Activated naive CD8-positive, alpha-beta T cell treated with anti-CD3 and anti-CD28 coated beads, Interleukin-2, amount 50 U/mL, for 24 hours (primary cell): ENCODE measurements around the gene PCDH18.
"Not testable (repeated sequence)": the region's sequence is repeated elsewhere in the genome, so short reads cannot be mapped to it uniquely, and the experiment has no call there.

Experiments used
- ATAC-seq: fragments of 150-1000 bp; cut with Tn5 transposase; one replicate; pipeline ENCODE4 v1.10.0; 2021
- DNase-seq: peaks from one replicate; pipeline ENCODE4 v3.0.0; 2021
- H3K27ac Mint-ChIP-seq: one replicate; pipeline ENCODE4 v1.8.0; 2021; ENCODE audit warnings: mild to moderate bottlenecking, mixed read lengths
- H3K27me3 Mint-ChIP-seq: one replicate; pipeline ENCODE4 v1.8.0; 2021; ENCODE audit warnings: mixed read lengths
- H3K36me3 Mint-ChIP-seq: one replicate; pipeline ENCODE4 v1.8.0; 2021; ENCODE audit warnings: low read depth, mixed read lengths
- H3K4me1 Mint-ChIP-seq: one replicate; pipeline ENCODE4 v1.8.0; 2021; ENCODE audit warnings: mixed read lengths
- H3K4me3 Mint-ChIP-seq: one replicate; pipeline ENCODE4 v1.8.0; 2021; ENCODE audit warnings: mild to moderate bottlenecking, moderate library complexity, mixed read lengths
- H3K9me3 Mint-ChIP-seq: one replicate; pipeline ENCODE4 v1.8.0; 2021; ENCODE audit warnings: mixed read lengths

The PCDH18 gene

GRCh38 chr4:137536789-137537561, 4.7 kb upstream of the PCDH18 start:
- no peak overlapping the region for H3K27ac Mint-ChIP-seq
- H3K4me1 Mint-ChIP-seq = no peaks in the 10 kb centered on the region
- no peaks in the 10 kb centered on the region for H3K27me3 Mint-ChIP-seq
- no peak for ATAC-seq
- DNase-seq = no peak
- H3K36me3 Mint-ChIP-seq = no peaks in the 10 kb centered on the region
- no peak overlapping the region for H3K4me3 Mint-ChIP-seq
- no peaks in the 10 kb centered on the region for H3K9me3 Mint-ChIP-seq

DNA sequence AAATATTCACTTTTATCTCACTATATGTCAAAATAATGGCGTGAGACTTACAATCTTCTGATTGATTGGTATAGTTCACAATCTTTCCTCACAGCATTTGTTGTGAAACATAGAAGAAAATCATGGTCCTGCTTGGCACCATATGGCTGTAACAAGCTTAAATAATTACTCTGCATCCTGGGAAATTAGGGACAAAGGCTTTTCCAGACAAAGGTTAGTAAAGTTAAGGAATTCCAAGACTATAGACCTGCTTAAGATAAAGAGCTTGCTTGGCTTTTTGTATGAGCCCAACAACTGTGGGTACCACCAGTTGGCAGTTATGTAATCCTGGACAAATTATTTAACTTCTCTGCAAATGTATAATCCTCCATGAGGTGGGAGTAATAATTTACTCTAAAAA, 3.4 kb upstream of the PCDH18 start:
- Mint-ChIP-seq H3K27me3 (no peaks in the 10 kb centered on the region), H3K27ac (no peak overlapping the region), H3K4me1 (no peaks in the 10 kb centered on the region), H3K4me3 (no peak overlapping the region), H3K36me3 (no peaks in the 10 kb centered on the region), H3K9me3 (no peaks in the 10 kb centered on the region)
- DNase-seq (no peak), ATAC-seq (no peak)

GRCh38 chr4:137534516-137534915, 2.2 kb upstream of the PCDH18 start:
- DNase-seq (no peak), ATAC-seq (no peak)
- Mint-ChIP-seq H3K4me1 (no peaks in the 10 kb centered on the region), H3K27me3 (no peaks in the 10 kb centered on the region), H3K9me3 (no peaks in the 10 kb centered on the region), H3K27ac (no peak overlapping the region), H3K36me3 (no peaks in the 10 kb centered on the region), H3K4me3 (no peak overlapping the region)

DNA sequence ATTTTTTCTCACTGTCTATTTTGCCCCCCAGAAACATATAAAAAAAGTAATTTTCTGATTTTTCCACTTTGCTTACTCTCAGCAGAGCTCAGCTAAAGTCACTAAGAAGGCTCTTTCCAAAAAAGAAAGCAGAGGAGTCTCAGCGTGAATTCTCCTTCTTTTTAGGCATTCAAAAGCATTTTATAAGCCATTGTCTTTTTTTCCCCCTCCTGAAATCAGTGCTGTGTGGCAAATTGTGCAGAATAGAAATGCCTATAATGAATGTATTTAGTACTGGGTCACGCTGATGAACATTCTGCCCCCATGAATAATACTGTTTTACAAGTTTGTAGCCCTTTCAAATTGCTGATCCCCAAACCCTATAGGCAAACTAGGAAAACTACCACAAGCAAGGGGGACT, 1.6 kb upstream of the PCDH18 start:
- no peak overlapping the region for H3K27ac Mint-ChIP-seq
- no peak overlapping the region for H3K4me3 Mint-ChIP-seq
- H3K9me3 Mint-ChIP-seq = no peaks in the 10 kb centered on the region
- ATAC-seq (no peak), DNase-seq (no peak)
- no peaks in the 10 kb centered on the region for H3K27me3 Mint-ChIP-seq
- no peaks in the 10 kb centered on the region for H3K36me3 Mint-ChIP-seq
- no peaks in the 10 kb centered on the region for H3K4me1 Mint-ChIP-seq

- Mint-ChIP-seq H3K4me1 (no peaks in the 10 kb centered on the region), H3K9me3 (no peaks in the 10 kb centered on the region), H3K36me3 (no peaks in the 10 kb centered on the region), H3K27me3 (no peaks in the 10 kb centered on the region), H3K27ac (no peak overlapping the region), H3K4me3 (no peak overlapping the region)
- DNase-seq (no peak), ATAC-seq (no peak)
These were observed 559 bp upstream of the PCDH18 start for GRCh38 chr4:137532869-137533236.

- no peaks in the 10 kb centered on the region for H3K9me3 Mint-ChIP-seq
- no peaks in the 10 kb centered on the region for H3K4me1 Mint-ChIP-seq
- ATAC-seq = no peak
- no peak for DNase-seq
- no peaks in the 10 kb centered on the region for H3K27me3 Mint-ChIP-seq
- H3K27ac Mint-ChIP-seq = no peak overlapping the region
- no peaks in the 10 kb centered on the region for H3K36me3 Mint-ChIP-seq
- no peak overlapping the region for H3K4me3 Mint-ChIP-seq
These were observed 917 bp downstream of the PCDH18 start for GRCh38 chr4:137531168-137531985.

GRCh38 chr4:137530176-137530575, 2.1 kb downstream of the PCDH18 start:
- Mint-ChIP-seq H3K36me3 (no peaks in the 10 kb centered on the region), H3K27ac (no peak overlapping the region), H3K9me3 (no peaks in the 10 kb centered on the region), H3K27me3 (no peaks in the 10 kb centered on the region), H3K4me3 (no peak overlapping the region), H3K4me1 (no peaks in the 10 kb centered on the region)
- ATAC-seq = no peak
- no peak for DNase-seq

- Mint-ChIP-seq H3K9me3 (no peaks in the 10 kb centered on the region), H3K4me1 (no peaks in the 10 kb centered on the region), H3K27ac (no peak overlapping the region), H3K36me3 (no peaks in the 10 kb centered on the region), H3K4me3 (no peak overlapping the region), H3K27me3 (no peaks in the 10 kb centered on the region)
- ATAC-seq = no peak
- no peak for DNase-seq
These were observed 2.9 kb downstream of the PCDH18 start for GRCh38 chr4:137529432-137529831.

- Mint-ChIP-seq H3K27ac (no peak overlapping the region), H3K4me3 (no peak overlapping the region), H3K27me3 (no peaks in the 10 kb centered on the region), H3K4me1 (no peaks in the 10 kb centered on the region), H3K9me3 (no peaks in the 10 kb centered on the region), H3K36me3 (no peaks in the 10 kb centered on the region)
- no peak for DNase-seq
- ATAC-seq = no peak
These were observed 3.6 kb downstream of the PCDH18 start for GRCh38 chr4:137528673-137529072.

DNA sequence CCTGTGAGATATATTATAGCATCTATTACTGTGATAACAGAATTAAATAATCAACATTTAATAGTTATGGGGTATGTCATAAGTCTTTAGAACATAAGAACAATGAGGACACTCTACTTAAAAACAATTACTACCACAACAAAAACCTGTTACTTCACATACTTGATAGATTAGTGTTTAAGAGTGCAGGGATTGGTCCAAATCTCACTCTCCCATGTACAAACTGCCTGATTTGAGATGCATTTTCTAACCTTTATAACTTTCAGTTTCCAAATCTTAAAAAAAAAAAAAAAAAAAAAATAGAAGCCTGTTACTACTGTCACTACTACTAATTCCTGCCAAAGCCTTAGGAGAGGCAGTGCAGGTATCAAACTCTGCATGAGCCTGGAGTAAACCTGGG, 5.6 kb downstream of the PCDH18 start:
- no peaks in the 10 kb centered on the region for H3K36me3 Mint-ChIP-seq
- no peak for DNase-seq
- H3K4me1 Mint-ChIP-seq = no peaks in the 10 kb centered on the region
- no peak overlapping the region for H3K4me3 Mint-ChIP-seq
- no peaks in the 10 kb centered on the region for H3K9me3 Mint-ChIP-seq
- no peak overlapping the region for H3K27ac Mint-ChIP-seq
- ATAC-seq = no peak
- no peaks in the 10 kb centered on the region for H3K27me3 Mint-ChIP-seq

DNA sequence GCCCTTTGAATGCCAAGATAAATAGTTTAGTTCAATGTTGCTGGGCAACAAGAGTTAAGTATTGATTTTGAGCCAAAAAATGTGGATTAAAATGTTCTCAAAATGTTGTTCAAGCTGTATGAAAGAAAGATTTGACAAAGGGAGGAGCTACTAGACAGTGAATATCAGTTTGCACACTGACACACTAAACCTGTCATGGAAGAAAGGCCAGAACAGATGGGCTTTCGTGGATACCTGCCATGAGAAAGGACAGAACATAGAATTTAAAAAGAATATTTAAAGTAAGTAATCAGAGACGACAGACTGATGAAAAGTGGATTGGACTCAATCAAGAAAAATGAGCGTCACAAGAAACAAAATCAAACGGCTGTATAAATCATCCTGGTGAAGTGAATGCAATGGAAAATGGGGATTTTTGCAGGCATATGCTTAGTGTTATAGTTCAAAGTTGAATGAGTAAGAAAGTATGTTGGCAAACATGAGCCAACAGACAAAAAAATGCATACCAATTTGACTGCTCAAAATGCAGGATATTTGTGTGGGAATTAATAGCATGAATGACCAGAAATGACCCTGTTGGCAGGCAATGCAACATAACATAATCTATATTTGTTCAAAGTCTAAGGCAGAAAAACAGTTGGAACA, 7.4 kb downstream of the PCDH18 start:
- ATAC-seq = no peak
- Mint-ChIP-seq H3K36me3 (no peaks in the 10 kb centered on the region), H3K27me3 (no peaks in the 10 kb centered on the region)

DNA sequence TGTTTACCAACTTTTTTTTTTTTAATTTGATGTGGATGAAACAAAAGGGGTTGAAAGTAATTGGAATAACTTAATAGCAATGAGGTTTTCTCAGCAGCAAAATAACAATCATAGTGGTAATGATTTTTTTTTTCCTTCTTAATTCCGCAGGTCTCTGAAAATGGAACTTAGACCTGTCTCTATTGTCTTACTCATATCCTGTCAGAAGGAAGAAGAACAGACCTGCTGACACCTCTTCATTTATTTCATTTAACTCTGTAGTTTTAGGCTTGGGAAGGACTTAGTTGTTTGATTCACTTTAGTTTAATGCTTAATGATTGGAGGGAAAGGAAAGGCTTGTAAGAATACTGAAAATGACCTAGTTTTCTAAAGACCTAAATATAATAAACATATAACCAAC, 9.0 kb downstream of the PCDH18 start:
- no peak for DNase-seq
- Mint-ChIP-seq H3K27me3 (no peaks in the 10 kb centered on the region), H3K9me3 (no peaks in the 10 kb centered on the region), H3K36me3 (no peaks in the 10 kb centered on the region), H3K4me3 (no peak overlapping the region), H3K27ac (no peak overlapping the region), H3K4me1 (no peaks in the 10 kb centered on the region)
- no peak for ATAC-seq

More for the DNA sequence above, 7.4 kb downstream of the PCDH18 start:
- Mint-ChIP-seq H3K4me3 (no peak overlapping the region), H3K9me3 (no peaks in the 10 kb centered on the region), H3K4me1 (no peaks in the 10 kb centered on the region), H3K27ac (no peak overlapping the region)
- DNase-seq = no peak

DNA sequence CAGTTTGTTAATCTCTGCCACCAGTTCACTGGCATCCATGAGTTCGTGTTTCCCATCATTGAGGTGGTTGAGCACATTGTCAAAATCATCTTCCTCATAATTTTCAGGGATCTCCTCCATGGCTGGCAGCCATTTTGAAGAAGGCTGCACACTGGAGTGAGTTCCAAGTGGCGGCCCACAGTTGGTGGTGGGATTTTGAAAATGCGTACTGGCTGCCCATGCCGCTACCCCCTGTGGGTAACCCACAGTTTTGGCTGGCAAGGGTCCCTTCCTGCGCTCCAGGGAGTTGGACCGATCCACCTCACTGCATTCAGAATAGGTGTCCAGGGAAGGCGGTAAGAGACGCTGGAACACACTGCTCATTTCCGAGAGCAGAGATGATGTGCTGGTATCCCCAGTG, 11.2 kb downstream of the PCDH18 start:
- no peak overlapping the region for H3K27ac Mint-ChIP-seq
- H3K9me3 Mint-ChIP-seq = no peaks in the 10 kb centered on the region
- ATAC-seq = no peak
- H3K36me3 Mint-ChIP-seq = no peaks in the 10 kb centered on the region
- no peak for DNase-seq
- no peak overlapping the region for H3K4me3 Mint-ChIP-seq
- H3K4me1 Mint-ChIP-seq = no peaks in the 10 kb centered on the region
- no peaks in the 10 kb centered on the region for H3K27me3 Mint-ChIP-seq

DNA sequence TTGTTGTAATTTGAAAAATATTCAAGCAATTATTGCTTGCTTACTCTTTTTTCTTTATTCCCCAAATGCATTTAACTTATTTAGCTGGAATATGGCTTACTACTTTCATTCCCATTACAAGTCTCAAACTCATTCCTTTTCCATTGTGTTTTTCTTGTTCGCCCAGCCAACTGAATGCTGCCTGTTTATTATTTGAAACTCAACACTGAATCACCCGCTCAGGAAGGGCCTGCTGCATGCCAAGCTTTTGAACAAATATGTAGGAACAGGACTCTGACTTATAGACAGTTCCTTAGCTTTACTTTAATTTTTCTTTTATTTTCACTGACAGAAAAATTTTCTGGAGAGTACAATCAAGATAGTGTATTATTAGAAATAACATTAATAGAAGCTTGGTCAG, 12.9 kb downstream of the PCDH18 start:
- no peaks in the 10 kb centered on the region for H3K4me1 Mint-ChIP-seq
- no peak overlapping the region for H3K27ac Mint-ChIP-seq
- H3K4me3 Mint-ChIP-seq = no peak overlapping the region
- no peaks in the 10 kb centered on the region for H3K27me3 Mint-ChIP-seq
- no peak for DNase-seq
- H3K36me3 Mint-ChIP-seq = no peaks in the 10 kb centered on the region
- no peak for ATAC-seq
- H3K9me3 Mint-ChIP-seq = no peaks in the 10 kb centered on the region

- H3K36me3 Mint-ChIP-seq, H3K27me3 Mint-ChIP-seq, H3K4me3 Mint-ChIP-seq, ATAC-seq, H3K4me1 Mint-ChIP-seq, DNase-seq, H3K9me3 Mint-ChIP-seq, H3K27ac Mint-ChIP-seq: not testable (repeated sequence)
These were observed 15.0 kb downstream of the PCDH18 start for GRCh38 chr4:137517323-137517722.
